Measurements from ENCODE around the gene ALKBH5.

The ALKBH5 gene

GRCh38 chr17:18158022-18158600, 25.5 kb upstream of the ALKBH5 start:
- DNase-seq, result peak; percentile 94

DNA sequence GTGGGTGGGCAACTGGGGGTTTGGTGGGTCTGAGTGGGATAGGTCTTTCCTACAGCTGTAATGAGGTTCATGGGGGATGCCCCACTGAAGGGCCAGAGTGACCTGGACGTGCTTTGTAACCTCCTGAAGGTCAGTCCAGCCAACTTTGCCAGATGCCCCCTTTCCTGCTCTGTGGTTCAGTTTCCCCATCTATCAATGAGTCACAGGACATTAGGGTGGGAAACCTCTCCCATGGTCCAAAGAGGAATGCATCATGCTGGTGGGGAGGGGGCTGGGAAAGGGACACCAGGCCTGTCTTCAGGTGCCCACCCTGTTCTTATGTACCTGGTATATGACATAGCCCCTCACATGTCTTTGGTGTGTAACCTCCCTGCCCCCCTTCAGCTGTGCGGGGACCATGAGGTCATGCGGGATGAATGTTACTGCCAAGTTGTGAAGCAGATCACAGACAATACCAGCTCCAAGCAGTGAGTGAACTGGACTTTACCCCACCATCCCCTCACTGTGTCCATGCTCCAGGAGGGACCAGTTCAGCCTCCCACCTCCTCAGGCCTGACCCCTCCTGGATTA, 24.0 kb upstream of the ALKBH5 start:
- no peak for DNase-seq

- no peak for DNase-seq
Observed at GRCh38 chr17:18160128-18160856, 23.3 kb upstream of the ALKBH5 start.

DNA sequence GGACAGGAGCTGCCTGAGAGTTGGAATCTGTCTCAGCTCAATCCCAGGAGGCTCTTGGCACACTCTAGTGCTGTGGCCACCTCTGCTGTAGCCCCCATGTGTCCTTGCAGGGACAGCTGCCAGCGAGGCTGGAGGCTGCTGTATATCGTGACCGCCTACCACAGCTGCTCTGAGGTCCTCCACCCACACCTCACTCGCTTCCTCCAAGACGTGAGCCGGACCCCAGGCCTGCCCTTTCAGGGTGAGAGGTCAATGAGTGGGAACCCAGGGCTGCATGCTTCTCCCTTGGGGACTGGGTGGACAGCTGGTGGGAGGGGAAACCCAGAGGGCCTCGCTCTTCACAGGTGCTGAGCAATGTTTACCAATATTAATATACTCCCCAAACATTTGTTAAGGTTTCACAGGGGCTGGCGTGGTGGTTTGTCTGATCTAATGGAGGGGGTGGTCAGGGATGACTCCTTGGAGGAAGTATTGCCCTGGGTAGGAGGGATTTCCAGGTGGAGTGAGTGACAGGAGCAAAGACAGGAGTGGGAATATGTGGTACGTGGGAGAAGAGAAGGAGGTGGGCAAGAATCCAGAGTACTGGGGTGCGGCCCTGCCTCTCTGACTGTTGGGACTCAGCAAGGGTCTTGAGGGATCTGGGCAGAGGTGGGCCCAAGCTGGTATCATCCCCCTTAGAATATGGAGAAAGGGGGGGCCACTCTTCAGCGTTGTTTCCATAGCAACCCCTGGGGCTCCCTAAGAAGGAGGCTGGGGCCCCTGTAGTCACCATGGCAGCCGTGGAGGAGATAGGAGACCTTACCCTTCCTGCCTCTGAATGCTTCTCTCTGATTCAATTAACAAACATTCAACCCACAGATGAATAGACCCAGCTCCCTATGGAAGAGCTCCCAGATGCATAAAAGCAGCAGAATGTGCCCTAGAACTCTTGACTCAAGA, 22.2 kb upstream of the ALKBH5 start:
- DNase-seq, result no peak

DNA sequence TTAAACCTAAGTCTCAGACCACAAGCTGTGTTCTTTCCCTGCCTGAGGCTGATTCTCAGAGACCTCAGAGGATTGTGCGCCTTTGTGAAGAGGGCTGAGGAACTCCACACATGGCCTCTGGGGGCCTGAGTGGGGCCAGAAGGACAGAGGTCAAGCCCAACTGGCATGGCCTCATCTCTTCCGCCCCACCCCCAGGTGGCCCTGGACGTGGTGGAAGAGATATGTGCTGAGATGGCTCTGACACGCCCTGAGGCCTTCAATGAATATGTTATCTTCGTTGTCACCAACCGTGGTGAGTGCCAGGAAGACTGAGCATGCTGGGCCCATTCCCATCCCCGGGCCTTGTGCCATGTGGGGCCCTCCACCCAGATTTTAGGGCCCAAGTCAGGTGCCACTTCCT, 20.1 kb upstream of the ALKBH5 start:
- no peak for DNase-seq

GRCh38 chr17:18166894-18167293, 16.7 kb upstream of the ALKBH5 start:
- DNase-seq, result no peak

- DNase-seq, result no peak
Observed at GRCh38 chr17:18167421-18167820, 16.2 kb upstream of the ALKBH5 start.

GRCh38 chr17:18172531-18173278, 10.9 kb upstream of the ALKBH5 start:
- no peak for DNase-seq

- no peak for DNase-seq
Observed at GRCh38 chr17:18173740-18174139, 9.9 kb upstream of the ALKBH5 start.

GRCh38 chr17:18176176-18176575, 7.5 kb upstream of the ALKBH5 start:
- DNase-seq, result no peak

DNA sequence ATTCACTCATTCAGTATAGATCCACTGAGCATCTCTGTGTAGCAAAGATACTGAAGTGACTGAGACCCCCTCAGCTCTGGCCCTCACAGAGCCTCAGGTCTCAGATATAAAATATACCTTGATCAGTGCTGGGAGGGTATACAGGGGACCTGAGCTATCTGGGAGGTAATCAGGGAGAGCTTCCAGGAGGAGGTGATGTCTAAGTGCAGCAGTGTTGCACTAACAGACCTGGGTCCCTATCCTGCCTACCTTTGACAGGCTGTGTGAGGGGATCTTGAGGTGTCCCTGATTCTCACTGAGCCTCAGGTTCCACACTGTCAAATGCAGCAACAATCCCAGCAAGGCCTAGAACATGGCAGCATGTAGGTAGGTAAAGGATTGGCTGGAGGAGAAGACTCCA, 6.5 kb upstream of the ALKBH5 start:
- DNase-seq, result no peak

DNA sequence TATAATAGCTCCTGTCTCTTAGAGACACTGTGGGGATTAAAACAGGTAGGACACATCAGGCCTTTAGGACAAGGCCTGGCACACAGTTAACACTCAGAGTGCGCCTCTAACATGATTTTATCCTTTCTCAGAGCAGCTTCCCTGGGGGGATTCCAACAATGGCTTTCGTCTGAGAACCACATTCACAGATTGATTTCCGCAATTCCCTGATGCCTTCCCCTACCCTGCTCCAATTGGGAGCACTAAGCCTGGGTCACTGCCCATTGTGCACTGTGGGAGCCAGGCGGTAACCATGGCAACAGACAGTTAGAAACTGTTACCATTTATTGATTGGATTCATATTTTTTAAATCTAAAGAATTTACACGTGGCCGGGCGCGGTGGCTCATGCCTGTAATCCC, 5.9 kb upstream of the ALKBH5 start:
- no peak for DNase-seq

- DNase-seq, result no peak
Observed at GRCh38 chr17:18179196-18179595, 4.4 kb upstream of the ALKBH5 start.

DNA sequence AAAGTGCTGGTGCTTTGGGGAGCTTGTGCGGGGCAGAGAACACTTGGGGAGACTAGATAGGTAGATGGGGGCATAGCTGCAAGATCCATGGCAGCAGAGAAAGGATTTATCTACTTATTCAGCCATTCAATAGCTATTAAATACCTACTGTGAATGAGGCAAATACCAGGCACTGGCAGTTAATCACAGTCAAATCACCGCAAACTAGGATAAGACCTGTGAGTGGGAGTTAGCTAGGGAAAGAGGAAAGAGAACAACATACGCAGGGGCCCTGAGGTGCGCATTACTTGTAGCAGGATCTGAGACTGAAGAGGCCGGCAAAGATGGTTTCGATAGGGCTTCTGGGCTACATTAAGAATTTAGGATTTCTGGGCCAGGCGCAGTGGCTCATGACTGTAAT, 3.8 kb upstream of the ALKBH5 start:
- DNase-seq, result no peak

DNA sequence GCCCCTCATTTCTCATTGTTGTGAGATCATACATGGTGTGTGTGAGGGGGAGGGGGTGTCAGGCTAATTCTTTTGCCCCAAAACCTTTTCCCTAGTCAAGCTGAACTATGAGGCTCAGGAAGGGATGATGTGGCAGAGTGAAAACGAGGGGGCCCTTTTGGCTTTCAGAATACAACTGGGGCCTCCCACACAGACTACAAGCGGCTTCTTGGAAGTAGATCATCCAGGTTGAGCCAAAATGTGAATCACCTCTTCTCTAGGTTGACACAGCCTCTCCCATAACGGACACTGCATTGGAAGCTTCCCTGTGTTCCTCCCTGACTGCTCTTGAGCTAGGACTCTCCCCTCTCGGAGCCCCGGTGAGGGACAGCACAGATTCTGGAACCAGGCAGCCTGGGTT, 2.3 kb upstream of the ALKBH5 start:
- peak; percentile 40 for DNase-seq

GRCh38 chr17:18182110-18182977, 1.3 kb upstream of the ALKBH5 start:
- DNase-seq, result no peak

DNA sequence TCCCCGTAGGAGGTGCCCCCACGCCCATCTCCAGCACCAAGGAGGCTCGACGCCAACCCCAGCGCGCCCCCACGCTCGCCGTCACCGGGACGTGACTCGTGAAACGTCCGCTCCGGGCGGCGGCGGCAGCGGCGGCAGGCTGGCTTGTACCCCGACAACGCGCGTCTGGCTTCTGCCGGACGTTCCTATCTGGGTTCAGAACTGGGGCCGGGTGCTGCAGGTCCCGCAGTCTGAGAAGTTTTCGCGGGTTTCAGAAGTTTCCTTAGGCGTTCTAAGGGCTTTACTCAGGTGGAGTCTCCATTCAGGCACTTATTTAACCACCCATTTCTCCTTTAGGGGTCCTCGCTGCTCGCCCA, 672 bp upstream of the ALKBH5 start:
- peak; percentile 84 for DNase-seq

DNA sequence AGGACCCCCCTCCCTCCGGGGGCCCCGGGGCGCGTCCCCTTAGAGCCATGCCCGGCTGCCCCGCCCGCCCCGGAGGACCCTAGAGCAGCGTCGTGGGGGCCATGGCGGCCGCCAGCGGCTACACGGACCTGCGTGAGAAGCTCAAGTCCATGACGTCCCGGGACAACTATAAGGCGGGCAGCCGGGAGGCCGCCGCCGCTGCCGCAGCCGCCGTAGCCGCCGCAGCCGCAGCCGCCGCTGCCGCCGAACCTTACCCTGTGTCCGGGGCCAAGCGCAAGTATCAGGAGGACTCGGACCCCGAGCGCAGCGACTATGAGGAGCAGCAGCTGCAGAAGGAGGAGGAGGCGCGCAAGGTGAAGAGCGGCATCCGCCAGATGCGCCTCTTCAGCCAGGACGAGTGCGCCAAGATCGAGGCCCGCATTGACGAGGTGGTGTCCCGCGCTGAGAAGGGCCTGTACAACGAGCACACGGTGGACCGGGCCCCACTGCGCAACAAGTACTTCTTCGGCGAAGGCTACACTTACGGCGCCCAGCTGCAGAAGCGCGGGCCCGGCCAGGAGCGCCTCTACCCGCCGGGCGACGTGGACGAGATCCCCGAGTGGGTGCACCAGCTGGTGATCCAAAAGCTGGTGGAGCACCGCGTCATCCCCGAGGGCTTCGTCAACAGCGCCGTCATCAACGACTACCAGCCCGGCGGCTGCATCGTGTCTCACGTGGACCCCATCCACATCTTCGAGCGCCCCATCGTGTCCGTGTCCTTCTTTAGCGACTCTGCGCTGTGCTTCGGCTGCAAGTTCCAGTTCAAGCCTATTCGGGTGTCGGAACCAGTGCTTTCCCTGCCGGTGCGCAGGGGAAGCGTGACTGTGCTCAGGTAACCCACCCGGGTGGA, 759 bp downstream of the ALKBH5 start:
- DNase-seq, result peak; percentile 73

- DNase-seq, result no peak
Observed at GRCh38 chr17:18185391-18185790, 1.8 kb downstream of the ALKBH5 start.

DNA sequence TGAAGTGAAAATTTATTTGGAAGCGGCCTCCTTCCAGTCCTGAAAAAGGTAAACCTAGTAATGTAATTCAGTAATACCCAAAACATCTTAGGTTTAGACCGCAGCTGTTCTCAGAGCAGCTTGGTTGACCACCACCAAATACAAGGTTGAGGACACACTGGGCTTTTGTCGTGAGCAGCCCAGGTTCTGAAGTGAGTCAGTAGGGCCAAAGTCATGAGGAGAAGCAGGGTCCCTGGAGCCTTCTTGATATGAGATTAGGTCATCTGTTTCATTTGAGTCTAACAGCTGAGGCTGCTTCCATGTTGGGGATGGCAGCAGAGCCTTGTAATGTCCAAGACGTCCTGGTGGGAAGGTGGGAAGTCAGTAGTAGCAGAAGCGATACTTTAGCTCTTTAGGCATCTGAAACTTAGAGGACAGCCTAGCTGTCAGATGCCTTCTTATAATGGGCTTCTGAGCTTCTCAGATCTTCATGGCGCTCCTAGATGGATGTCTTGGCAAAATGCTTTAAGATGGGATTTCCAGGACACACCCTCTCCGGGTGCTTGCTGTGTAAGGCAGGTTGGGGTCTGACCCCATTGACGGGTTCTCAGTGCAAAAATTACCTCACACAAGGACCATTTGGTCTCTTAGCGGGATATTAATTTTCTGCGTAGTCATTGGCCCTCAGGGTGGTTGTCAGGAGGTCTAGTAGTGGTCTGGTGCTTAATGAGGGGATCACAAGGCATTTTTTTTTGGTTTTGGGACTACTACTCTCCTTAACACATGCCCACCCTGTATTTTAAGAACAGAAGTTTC, 2.4 kb downstream of the ALKBH5 start:
- no peak for DNase-seq
